GM18867 (cell line): ENCODE results near the gene ZNF814.
"Not testable (repeated sequence)": the region's sequence is repeated elsewhere in the genome, so short reads cannot be mapped to it uniquely, and the experiment has no call there.

Source experiments
- ATAC-seq: cut with Tn5 transposase; IDR thresholded peaks from one replicate; pipeline ENCODE4 v1.9.1; 2021; ENCODE audit warnings: mild to moderate bottlenecking, moderate library complexity; ENCODE audit not compliant: unreplicated experiment

The ZNF814 gene

DNA sequence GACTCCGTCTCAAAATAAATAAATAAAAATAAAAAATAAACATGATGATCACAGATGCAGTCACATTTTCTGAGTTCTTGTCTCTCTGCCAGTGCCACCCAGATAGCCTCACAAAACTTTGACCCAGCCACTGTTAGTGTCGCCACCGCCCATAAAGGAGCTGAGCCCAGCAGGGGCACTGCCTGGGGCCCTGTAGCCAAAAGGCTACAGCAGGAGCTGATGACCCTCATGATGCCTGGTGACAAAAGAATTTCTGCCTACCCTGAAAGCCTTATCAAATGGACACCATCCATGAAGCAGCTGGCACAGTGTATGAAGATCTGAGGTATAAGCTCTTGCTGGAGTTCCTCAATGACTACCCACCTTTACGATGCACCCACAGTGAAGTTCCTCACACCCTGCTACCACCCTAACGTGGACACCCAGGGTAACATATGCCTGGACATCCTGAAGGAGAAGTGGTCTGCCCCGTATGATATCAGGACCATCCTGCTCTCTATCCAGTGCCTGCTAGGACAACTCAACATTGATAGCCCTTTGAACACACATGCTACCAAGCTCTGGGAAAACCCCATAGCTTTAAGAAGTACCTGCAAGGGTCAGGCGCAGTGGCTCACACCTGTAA is 20.9 kb downstream of the ZNF814 start:
- no peak for ATAC-seq

DNA sequence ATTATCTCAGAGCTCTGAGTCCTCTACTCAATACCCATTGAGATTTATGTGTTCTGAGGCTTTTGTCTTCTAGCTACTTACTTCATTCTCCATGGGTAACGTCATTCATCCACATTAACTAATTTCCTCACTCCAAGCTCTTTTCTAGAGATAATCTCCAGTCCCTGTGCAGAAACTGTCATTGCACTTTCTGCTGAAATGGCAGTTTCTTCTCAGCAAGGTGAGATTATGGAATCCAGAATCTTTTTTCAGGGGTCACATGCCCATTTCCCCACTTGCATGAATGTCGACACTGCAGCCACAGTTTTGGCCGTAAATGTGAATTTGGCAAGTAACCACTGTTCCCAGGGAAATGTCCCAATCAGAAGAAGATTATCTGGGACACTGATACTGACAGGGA is 26.5 kb downstream of the ZNF814 start:
- not testable (repeated sequence) for ATAC-seq

DNA sequence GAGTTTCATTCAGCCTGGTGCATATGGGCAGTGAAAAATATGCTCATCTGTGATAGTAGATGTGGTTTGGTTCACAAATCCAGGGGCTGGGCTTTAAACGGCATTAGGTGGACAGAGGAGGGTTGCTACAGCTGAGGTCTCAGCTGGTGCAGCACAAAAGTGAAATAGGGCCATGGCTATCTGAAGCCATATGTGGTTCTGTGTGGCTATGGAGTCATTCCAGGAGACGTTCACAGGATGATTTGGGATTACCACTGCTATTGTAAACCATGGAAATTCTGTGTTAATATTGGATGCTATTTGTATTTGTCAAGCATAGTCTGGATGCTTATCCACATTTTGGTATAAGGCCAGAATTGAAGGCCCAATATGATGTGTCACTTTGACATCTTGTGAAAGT is 34.7 kb downstream of the ZNF814 start:
- ATAC-seq, result not testable (repeated sequence)

DNA sequence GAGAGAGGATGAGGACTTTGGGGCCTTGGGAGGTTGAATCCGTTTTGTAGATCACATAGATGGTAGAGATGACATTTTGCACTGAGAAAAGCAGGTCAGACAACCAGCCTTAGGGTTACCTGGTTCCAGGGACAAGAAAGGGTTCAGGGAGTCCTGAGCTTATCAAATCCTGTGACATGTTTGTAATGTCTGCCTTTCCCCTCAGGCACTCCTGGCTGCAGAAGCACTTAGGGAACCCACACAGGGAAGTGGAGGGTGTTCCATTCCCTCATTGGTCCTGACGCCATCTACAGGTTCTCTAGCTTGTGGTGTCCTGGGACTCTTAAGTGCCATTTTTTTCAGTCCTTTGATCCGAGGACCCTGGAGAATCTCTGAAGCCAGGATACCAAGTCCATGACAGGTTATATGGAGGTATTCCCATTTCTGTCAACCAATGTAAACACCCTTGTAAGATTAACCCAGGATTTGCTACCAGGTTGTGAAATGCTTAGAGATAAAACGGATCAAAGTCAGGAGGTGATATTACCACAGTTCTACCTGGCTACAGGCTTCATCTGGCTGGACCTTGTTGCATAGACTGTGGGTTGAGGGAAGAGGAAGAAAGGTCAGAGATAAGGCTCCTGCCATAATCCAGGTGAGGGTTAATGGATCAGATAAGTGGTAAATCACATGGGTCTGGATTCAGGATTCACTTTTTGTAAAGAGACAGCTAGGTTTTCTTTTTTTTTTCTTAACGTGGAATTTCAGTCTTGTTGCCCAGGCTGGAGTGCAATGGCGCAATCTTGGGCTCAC is 36.8 kb downstream of the ZNF814 start:
- ATAC-seq, result not testable (repeated sequence)

DNA sequence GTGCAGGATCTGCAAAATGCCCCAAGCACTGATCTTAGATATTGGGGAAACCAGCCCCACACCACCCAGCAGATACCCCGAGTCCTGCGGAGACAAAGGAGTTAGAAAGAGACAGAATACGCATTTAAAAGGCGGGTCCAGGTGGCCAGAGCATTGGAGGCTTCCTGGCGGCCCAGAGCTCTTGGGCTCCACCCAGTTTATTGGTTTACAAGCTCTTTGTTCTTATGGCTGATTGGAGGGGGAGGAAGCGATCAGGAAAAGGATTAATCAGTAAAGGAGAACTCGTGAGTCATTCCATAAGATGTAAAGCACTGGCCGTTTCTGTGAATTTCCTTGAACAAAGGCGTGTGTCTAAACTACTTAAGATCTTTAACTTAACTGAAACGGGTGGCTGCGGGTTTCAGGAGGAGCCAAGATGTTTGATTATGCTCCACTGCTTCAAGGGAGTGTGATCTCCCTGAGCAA is 38.3 kb downstream of the ZNF814 start:
- no peak for ATAC-seq

DNA sequence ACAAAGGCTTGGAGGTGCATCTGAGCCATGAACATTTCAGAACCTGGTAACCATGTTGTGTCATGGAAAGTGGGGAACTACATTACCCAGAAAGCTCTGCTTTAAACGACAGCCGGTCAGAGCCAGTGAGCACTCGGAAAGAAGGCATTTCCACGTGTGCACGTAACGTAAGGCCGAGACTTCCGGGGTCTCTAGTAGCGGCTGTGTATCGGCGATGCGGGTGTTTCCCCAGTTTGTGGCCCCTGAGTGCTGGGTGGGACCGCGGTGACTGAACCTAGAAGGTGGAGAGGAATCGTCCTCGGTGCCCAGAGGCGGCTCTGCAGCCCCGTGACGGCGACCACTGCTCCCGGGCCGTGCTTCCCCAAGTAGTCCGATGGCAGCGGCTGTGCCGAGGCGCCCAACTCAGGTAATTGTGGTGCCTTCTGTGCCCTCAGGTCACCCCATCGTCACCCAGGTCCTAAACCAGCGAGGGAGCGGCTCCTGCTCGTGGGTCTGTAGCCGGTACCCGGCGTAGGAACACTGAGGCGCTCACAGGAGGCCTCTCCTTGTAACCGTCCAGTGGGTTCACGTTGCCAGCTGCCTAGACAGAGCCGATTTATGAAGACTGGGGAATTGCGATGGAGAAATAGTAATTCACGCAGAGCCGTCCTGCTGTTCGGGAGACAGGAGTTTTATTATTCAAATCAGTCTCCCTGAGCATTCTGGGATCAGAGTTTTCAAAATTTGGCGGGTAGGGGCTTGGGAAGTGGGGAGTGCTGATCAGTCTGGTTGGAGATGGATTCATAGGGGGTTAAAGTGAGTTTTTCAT is 39.0 kb downstream of the ZNF814 start, which contains the start of gene ZNF587:
Gene ZNF587, plus strand, starts transcription at position 194 of the 808 bp plus-strand sequence. Its CDS starts 180 bp downstream, at position 374.
- peak; percentile 96 for ATAC-seq

DNA sequence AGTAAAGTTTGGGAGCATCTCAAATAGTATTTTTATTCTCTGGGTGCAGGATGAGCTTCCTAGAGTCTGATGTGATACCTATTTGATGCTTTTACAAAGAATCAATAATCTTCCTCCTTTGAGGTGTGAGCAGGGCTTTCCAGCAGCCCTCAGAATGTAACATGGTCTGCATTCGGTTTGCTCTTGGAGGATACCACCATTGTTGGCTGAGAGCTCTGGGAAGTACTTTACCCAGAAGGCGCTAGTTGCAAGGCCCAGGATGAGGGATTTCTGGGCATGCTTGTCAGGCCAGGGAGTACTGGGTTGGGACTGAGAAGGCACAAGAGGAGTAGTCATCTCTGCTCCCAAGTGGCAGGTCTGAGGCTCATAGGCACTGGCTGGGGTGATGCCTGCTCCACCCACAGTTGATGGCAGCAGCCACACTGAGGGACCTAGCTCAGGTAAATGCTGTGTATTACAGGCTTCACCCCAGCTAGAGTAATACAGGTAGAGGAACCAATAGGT is 39.6 kb downstream of the ZNF814 start:
- peak; percentile 28 for ATAC-seq

DNA sequence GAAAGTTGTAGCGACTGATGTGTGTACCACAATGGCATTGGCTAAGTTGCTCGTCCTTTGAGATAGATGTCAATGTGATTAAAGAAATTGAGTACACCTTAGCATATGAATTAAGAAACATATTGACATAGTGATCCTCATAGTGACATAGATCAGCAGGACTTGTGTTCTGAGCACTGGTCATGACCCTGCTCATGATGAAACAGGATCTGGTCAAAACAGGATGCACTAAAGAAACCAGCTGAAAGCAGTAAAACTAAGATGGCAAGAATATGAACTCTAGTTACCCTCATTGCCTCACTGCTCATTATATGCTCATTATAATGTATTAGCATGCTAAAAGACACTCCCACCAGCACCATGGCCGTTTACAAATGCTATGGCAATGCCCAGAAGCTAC is 41.7 kb downstream of the ZNF814 start:
- ATAC-seq, result not testable (repeated sequence)

DNA sequence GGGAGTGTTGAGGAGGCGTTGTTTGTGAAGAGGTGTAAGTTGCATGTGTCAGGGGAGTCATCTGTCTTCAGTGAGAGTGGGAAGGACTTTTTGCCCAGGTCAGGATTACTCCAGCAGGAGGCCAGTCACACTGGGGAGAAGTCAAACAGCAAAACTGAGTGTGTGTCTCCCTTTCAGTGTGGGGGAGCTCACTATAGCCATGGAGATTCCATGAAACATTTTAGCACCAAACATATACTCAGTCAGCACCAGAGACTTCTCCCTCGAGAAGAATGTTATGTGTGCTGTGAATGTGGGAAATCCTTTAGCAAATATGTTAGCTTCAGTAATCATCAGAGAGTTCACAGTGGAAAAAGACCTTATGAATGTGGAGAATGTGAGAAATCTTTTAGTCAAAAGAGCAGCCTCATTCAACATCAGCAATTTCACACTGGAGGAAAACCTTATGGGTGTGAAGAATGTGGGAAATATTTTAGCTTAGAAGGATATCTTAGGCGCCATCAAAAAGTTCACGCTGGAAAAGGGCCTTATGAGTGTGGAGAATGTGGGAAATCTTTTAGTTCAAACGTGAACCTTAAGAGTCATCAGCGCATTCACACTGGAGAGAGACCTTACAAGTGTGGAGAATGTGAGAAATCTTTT is 47.6 kb downstream of the ZNF814 start:
- no peak for ATAC-seq

DNA sequence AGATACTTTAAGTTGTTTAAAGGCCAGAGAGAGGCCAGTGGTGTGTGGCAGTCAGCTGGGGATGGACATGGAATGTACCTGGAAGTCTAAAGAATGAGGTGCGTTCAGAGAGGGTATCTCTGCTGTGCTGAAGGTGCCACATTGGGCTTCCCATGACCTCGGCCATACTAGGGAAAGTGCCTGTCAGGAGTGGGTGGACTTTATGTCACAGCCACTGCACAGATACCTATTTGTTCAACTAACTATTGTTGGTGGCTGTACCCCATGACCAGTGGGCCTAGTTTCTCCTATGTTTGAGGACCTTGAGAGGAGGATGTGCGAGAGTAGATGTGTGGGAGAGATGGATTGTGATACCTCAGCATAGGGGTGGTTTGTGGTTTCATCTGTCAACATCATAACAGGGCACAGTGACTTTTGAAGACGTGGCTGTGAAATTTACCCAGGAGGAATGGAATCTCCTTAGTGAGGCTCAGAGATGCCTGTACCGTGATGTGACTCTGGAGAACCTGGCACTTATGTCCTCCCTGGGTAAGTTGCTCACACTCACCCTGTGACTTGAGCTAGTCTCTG is 50.1 kb downstream of the ZNF814 start:
- ATAC-seq, result not testable (repeated sequence)

DNA sequence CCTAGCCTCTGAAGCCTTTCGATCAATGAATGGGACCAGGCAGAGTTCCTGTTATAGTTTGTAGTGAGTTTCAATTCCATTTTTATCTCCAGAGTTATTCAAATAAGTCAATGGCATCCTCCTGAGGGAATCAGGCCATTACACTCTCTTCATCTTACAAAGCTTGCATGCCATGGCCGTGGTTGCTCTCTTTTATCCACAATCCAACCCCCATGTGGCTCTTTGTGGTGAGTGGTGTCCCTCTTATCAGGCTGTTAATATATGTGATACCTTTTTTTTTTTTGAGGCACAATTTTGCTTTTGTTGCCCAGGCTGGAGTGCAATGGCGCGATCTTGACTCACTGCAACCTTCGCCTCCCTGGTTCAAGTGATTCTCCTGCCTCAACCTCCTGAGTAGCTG is 51.8 kb downstream of the ZNF814 start:
- not testable (repeated sequence) for ATAC-seq

DNA sequence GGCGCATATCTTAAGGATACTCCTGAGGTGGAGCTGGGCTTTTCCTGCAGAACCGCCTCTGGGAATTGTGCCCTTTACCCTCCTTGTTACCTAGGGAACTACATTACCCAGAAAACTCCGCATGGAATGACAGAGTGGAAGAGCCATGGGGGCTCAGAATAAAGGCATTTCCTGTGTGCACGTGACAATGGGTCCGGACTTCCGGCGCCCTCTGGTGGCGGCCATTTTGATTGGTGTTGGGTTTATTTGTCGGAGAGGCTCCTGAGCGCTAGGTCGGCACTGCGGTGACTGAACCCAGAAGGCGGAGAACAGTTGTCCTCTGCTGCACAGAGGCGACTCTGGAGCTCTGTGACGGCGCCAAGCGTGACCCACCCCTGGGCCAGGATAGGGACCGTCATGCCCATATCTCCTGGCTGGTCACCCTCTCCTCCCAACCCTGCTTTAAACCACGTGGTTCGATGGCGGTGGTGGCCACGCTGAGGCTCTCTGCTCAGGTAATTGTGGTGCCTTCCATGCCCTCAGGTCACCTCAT is 58.7 kb downstream of the ZNF814 start, which contains the start of gene ZNF587B:
Gene ZNF587B, plus strand, starts transcription at position 229 of the 532 bp plus-strand sequence. Its CDS starts 230 bp downstream, at position 459.
- ATAC-seq, result no peak

DNA sequence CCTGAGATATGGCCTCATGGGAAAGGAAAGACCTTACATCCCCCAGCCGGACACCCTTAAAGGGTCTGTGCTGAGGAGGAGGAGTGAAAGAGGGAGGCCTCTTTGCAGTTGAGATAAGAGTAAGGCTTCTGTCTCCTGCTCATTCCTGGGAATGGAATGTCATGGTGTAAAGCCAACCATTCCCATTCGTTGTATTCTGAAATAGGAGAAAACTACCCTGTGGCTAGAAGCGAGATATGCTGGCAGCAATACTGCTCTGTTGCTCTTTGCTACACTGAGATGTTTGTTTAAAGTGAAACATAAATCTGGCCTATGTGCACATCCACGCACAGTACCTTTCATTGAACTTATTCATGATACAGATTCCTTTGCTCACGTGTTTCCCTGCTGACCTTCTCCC is 59.5 kb downstream of the ZNF814 start:
- ATAC-seq, result no peak

DNA sequence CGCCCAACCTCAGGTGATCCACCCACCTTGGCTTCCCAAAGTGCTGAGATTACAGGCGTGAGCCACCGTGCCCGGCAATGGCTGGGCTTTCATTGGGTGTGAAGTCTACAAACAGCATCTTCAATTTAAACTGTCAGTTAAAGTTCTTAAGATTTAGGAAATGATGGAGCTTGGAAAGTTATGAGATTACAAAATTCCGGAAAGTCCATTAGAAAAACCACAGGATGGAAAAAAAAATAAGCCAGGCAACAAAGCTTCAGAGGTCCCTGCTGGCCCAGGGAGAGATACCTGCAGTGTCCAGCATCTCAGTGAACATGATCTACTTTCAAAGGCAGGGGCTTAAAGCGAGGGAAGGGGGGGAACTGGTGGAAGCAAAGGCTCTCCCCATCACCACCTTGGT is 63.3 kb downstream of the ZNF814 start:
- no peak for ATAC-seq

DNA sequence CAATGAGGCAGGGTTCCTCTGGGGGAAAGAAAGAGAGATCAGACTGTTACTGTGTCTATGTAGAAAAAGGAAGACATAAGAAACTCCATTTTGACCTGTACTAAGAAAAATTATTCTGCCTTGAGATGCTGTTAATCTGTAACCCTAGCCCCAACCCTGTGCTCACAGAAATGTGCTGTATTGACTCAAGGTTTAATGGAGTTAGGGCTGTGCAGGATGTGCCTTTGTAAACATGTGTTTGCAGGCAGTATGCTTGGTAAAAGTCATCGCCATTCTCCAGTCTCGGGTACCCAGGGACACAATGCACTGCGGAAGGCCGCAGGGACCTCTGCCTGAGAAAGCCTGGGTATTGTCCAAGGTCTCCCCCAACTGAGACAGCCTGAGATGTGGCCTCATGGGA is 65.2 kb downstream of the ZNF814 start:
- not testable (repeated sequence) for ATAC-seq

DNA sequence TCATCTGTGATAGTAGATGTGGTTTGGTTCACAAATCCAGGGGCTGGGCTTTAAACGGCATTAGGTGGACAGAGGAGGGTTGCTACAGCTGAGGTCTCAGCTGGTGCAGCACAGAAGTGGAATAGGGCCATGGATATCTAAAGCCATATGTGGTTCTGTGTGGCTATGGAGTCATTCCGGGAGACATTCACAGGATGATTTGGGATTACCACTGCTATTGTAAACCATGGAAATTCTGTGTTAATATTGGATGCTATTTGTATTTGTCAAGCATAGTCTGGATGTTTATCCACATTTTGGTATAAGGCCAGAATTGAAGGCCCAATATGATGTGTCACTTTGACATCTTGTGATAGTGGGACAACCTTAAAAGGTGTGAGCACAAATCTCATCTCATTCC is 65.7 kb downstream of the ZNF814 start:
- ATAC-seq, result not testable (repeated sequence)

DNA sequence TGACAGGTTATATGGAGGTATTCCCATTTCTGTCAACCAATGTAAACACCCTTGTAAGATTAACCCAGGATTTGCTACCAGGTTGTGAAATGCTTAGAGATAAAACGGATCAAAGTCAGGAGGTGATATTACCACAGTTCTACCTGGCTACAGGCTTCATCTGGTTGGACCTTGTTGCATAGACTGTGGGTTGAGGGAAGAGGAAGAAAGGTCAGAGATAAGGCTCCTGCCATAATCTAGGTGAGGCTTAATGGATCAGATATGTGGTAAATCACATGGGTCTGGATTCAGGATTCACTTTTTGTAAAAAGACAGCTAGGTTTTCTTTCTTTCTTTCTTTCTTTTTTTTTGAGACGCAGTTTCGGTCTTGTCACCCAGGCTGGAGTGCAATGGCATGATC is 67.3 kb downstream of the ZNF814 start:
- ATAC-seq, result not testable (repeated sequence)

DNA sequence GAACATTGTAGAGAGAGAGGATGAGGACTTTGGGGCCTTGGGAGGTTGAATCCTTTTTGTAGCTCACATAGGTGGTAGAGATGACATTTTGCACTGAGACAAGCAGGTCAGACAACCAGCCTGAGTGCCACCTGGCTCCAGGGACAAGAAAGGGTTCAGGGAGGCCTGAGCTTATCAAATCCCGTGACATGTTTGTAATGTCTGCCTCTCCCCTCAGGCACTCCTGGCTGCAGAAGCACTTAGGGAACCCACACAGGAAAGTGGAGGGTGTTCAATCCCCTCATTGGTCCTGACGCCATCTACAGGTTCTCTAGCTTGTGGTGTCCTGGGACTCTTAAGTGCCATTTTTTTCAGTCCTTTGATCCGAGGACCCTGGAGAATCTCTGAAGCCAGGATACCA is 67.7 kb downstream of the ZNF814 start:
- not testable (repeated sequence) for ATAC-seq

DNA sequence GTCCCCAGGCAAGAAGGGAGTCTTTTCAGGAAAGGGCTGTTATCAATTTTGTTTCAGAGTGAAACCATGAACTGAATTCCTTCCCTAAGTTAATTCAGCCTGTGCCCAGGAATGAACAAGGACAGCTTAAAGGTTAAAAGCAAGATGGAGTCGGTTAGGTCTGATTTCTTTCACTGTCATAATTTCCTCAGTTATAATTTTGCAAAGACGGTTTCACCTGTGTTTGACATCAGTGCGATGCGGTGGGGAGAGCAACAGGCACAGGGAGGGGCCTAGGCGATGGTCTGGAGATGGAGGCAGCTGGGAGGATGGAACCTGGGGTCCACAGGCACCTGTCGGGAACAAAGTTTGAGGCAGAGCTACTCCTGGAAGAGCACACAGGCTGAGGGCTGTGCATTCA is 68.2 kb downstream of the ZNF814 start:
- no peak for ATAC-seq
